HCT116 (cell line): ENCODE data around the gene MCAM. TPM values are rescaled to one million over a fixed set of nuclear protein-coding genes. Genes with fewer than 3 reads are reported as not detected.

Experiments
- ATAC-seq: fragments of 200-7000 bp; cut with Tn5 transposase; 2 replicates; pipeline ENCODE4 v1.9.1; 2020; ENCODE audit warnings: mild to moderate bottlenecking, moderate library complexity
- BruUV-seq: library from RNA; stranded (reverse); fragments of 400-500 nt; replicated peaks from 2 replicates; lab custom pipeline; 2021; lab: Mats Ljungman, UMichigan
- CTCF ChIA-PET: fragments of 300-600 bp; sonication (Branson Sonifier 250); formaldehyde crosslinking; loops from one replicate; lab custom pipeline; 2021; ENCODE audit warnings: antibody characterized with exemption; lab: Charles Lee
- POLR2A ChIA-PET: fragments of 300-600, 350-600 bp; sonication (Branson Sonifier 250); formaldehyde crosslinking; loops from one replicate; lab custom pipeline; 2021; ENCODE audit warnings: antibody characterized with exemption; lab: Charles Lee
- RAD21 ChIA-PET, 2 experiments: fragments of 300-600 bp; sonication (Branson Sonifier 250); formaldehyde crosslinking; loops; one replicate each; lab custom pipeline; 2023; ENCODE audit warnings: low total read pairs in 2 of 2; ENCODE audit not compliant: uncharacterized antibody in 2 of 2, unreplicated experiment in 2 of 2, low non-redundant PET in 1 of 2; lab: Charles Lee
- DNase-seq: peaks from one replicate; pipeline ENCODE4 v3.0.0-alpha.2; 2010; ENCODE audit warnings: low read depth, low spot score
- H2AFZ ChIP-seq: fragments of 200-600 bp; shearing (Covaris generic), sonication (generic); 2 replicates; pipeline ENCODE4 v1.6.1; 2017; ENCODE audit warnings: low read depth, mixed run types, mixed read lengths, antibody characterized with exemption, low read length; ENCODE audit not compliant: poor library complexity, severe bottlenecking
- H3K27ac ChIP-seq: 2 replicates; pipeline ENCODE4 v1.5.1; 2012; ENCODE audit warnings: low read depth, low read length
- H3K27me3 ChIP-seq: fragments of 200-600 bp; sonication (generic); 2 replicates; pipeline ENCODE4 v1.6.1; 2016; ENCODE audit warnings: mixed run types, low read length, mixed read lengths; ENCODE audit not compliant: insufficient read depth
- H3K36me3 ChIP-seq, 2 experiments: fragments of 200-500 bp in 1 of 2; fragments of 200-600 bp in 1 of 2; sonication (Bioruptor generic) in 1 of 2; sonication (generic) in 1 of 2; 2 replicates each; pipeline versions ENCODE4 v1.5.1 to v1.6.1; 2014 to 2016; ENCODE audit warnings: low read length in 2 of 2, inconsistent platforms in 1 of 2, mixed read lengths in 1 of 2, mixed run types in 1 of 2; ENCODE audit not compliant: insufficient read depth in 2 of 2, control insufficient read depth in 1 of 2
- H3K4me1 ChIP-seq, 2 experiments: fragments of 200-600 bp in 1 of 2; sonication (generic) in 1 of 2; 2 replicates each; pipeline versions ENCODE4 v1.5.1 to v1.6.1; 2012 to 2017; ENCODE audit warnings: low read length in 2 of 2, inconsistent platforms in 1 of 2, mild to moderate bottlenecking in 1 of 2, mixed read lengths in 1 of 2, mixed run types in 1 of 2, moderate library complexity in 1 of 2; ENCODE audit not compliant: insufficient read depth in 2 of 2, control insufficient read depth in 1 of 2
- H3K4me2 ChIP-seq: fragments of 200-600 bp; sonication (generic); 2 replicates; pipeline ENCODE4 v1.6.1; 2017; ENCODE audit warnings: mixed run types, low read length, mixed read lengths
- H3K4me3 ChIP-seq, 2 experiments: fragments of 200-600 bp in 1 of 2; sonication (generic) in 1 of 2; replicated peaks in 1 of 2; 2 replicates each; pipeline ENCODE4 v1.5.1; 2011 to 2016; ENCODE audit warnings: low read length in 2 of 2, control low read depth in 1 of 2, low read depth in 1 of 2, mild to moderate bottlenecking in 1 of 2, mixed read lengths in 1 of 2, mixed run types in 1 of 2
- H3K79me2 ChIP-seq: fragments of 200-600 bp; sonication (generic); 2 replicates; pipeline ENCODE4 v1.6.1; 2017; ENCODE audit warnings: mild to moderate bottlenecking, mixed run types, low read length, moderate library complexity, mixed read lengths; ENCODE audit not compliant: insufficient read depth
- H3K9ac ChIP-seq: fragments of 200-600 bp; sonication (generic); 2 replicates; pipeline ENCODE4 v1.6.1; 2016; ENCODE audit warnings: low read length, mixed read lengths
- H3K9me2 ChIP-seq: fragments of 200-600 bp; sonication (generic), shearing (Covaris generic); 2 replicates; pipeline ENCODE4 v1.6.1; 2017; ENCODE audit warnings: mixed run types, mild to moderate bottlenecking, moderate library complexity; ENCODE audit not compliant: insufficient read depth
- H3K9me3 ChIP-seq, 2 experiments: fragments of 200-500 bp in 1 of 2; fragments of 200-600 bp in 1 of 2; sonication (Bioruptor generic) in 1 of 2; sonication (generic) in 1 of 2; 2 replicates each; pipeline ENCODE4 v1.6.1; 2014 to 2017; ENCODE audit warnings: low read length in 2 of 2, mixed read lengths in 2 of 2, inconsistent platforms in 1 of 2, low read depth in 1 of 2, mild to moderate bottlenecking in 1 of 2, mixed run types in 1 of 2, moderate library complexity in 1 of 2; ENCODE audit not compliant: control insufficient read depth in 1 of 2, insufficient read depth in 1 of 2
- H4K20me1 ChIP-seq: fragments of 200-600 bp; sonication (generic), shearing (Covaris generic); 2 replicates; pipeline ENCODE4 v1.6.1; 2017; ENCODE audit warnings: mixed run types, mild to moderate bottlenecking, moderate library complexity; ENCODE audit not compliant: insufficient read depth
- CBX3 ChIP-seq: IDR thresholded peaks from 2 replicates; pipeline ENCODE4 v1.6.1; 2012; ENCODE audit warnings: low read depth
- EGR1 ChIP-seq: IDR thresholded peaks from 2 replicates; pipeline ENCODE4 v1.6.1; 2012; ENCODE audit warnings: low read depth
- ELF1 ChIP-seq: IDR thresholded peaks from 2 replicates; pipeline ENCODE4 v1.6.1; 2012; ENCODE audit warnings: low read depth, borderline replicate concordance
- EZH2 ChIP-seq: fragments of 200-600 bp; sonication (generic); IDR thresholded peaks from 2 replicates; pipeline ENCODE4 v1.6.1; 2017; ENCODE audit warnings: antibody characterized with exemption, mixed run types
- POLR2A ChIP-seq: IDR thresholded peaks from 2 replicates; pipeline ENCODE4 v1.7.0; 2011; ENCODE audit warnings: borderline replicate concordance; ENCODE audit not compliant: insufficient read depth, insufficient read length; ENCODE audit errors: extremely low read depth
- POLR2AphosphoS5 ChIP-seq: IDR thresholded peaks from 2 replicates; pipeline ENCODE4 v1.6.1; 2011; ENCODE audit warnings: mild to moderate bottlenecking, low read depth, low read length, moderate library complexity
- RAD21 ChIP-seq: IDR thresholded peaks from 2 replicates; pipeline ENCODE4 v1.6.1; 2012; ENCODE audit warnings: low read depth, mild to moderate bottlenecking
- SIN3A ChIP-seq: IDR thresholded peaks from 2 replicates; pipeline ENCODE4 v1.6.1; 2012; ENCODE audit warnings: low read depth
- SRF ChIP-seq: IDR thresholded peaks from 2 replicates; pipeline ENCODE4 v1.6.1; 2012; ENCODE audit warnings: low read depth
- TCF7L2 ChIP-seq: IDR thresholded peaks from 2 replicates; pipeline ENCODE4 v1.7.0; 2011; ENCODE audit warnings: borderline replicate concordance, inconsistent platforms; ENCODE audit not compliant: insufficient read depth, insufficient read length; ENCODE audit errors: extremely low read depth
- YY1 ChIP-seq: IDR thresholded peaks from 2 replicates; pipeline ENCODE4 v1.6.1; 2011; ENCODE audit warnings: low read length, low read depth, moderate library complexity, mild to moderate bottlenecking; ENCODE audit not compliant: insufficient replicate concordance; ENCODE audit errors: extremely low read depth
- ZFX ChIP-seq: fragments of 450-650 bp; IDR thresholded peaks from 2 replicates; pipeline ENCODE4 v1.6.1; 2017
- ZNF274 ChIP-seq: fragments of 200-500 bp; sonication (Bioruptor generic); IDR thresholded peaks from 2 replicates; pipeline ENCODE4 v1.6.1; 2014; ENCODE audit warnings: mild to moderate bottlenecking, low read depth, low read length, inconsistent platforms
- intact Hi-C: fragments of 100-400 bp; cut with micrococcal nuclease; formaldehyde crosslinking; loops from 2 replicates; pipeline ENCODE4 v1.10.0; 2022
- total RNA-seq: library from RNA; stranded (reverse); gene quantifications from one replicate; pipeline ENCODE4 v1.2.1, GENCODE V29; 2021; ENCODE audit not compliant: unreplicated experiment
- TF ChIP-seq, protein P1 (sequence below): IDR thresholded peaks from 2 replicates; pipeline ENCODE4 v1.6.1; 2011; ENCODE audit warnings: mild to moderate bottlenecking, low read length, moderate library complexity; ENCODE audit not compliant: insufficient replicate concordance; ENCODE audit errors: extremely low read depth
- TF ChIP-seq, protein P2 (sequence below): IDR thresholded peaks from 2 replicates; pipeline ENCODE4 v1.6.1; 2012
- TF ChIP-seq, protein P3 (sequence below): IDR thresholded peaks from 2 replicates; pipeline ENCODE4 v1.6.1; 2012; ENCODE audit warnings: low read depth
- TF ChIP-seq, protein P4 (sequence below), 3 experiments: fragments of 200-600 bp in 1 of 3; sonication (generic) in 1 of 3; IDR thresholded peaks in 2 of 3; conservative IDR thresholded peaks in 1 of 3; 2 replicates each; pipeline ENCODE4 v1.5.1; 2012 to 2017; ENCODE audit warnings: low read depth in 2 of 3, low read length in 2 of 3, antibody characterized with exemption in 1 of 3, borderline replicate concordance in 1 of 3, control low read depth in 1 of 3, mild to moderate bottlenecking in 1 of 3, mixed read lengths in 1 of 3, mixed run types in 1 of 3, moderate library complexity in 1 of 3; ENCODE audit not compliant: insufficient read depth in 1 of 3

Gene MCAM
- total RNA-seq, 1 experiment from 2014 or later, result 17.4 TPM

DNA sequence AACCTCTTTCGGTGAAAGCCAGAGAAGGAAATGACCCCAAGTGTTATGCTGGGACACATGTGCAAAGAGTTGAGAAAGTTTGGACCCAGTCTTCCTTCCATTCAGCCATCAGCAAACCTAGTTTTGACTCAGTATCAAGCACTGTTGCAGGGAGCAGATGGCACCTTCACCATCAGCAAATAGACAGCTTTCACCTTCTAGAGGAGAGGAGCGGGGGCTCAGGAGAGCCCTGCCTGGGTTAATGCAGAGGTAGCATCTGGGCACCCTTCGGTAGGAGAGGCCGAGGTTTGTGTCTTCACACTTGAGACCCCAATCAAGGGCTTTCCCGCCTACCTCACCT, 45.8 kb upstream of the MCAM start:
- no peak overlapping the region for H3K27ac ChIP-seq

More for the DNA sequence above, 45.8 kb upstream of the MCAM start:
- Histone ChIP-seq H3K4me3 (no peak overlapping the region), H3K9me3 (no peaks in the 10 kb centered on the region), H3K79me2 (no peaks in the 10 kb centered on the region), H3K9me2 (no peaks in the 10 kb centered on the region), H4K20me1 (no peaks in the 10 kb centered on the region), H3K36me3 (peaks cover 0 to 6% of the 10 kb centered on the region in 2 experiments; a peak in 1 of 4 replicates), H3K27me3 (peaks cover 6% of the 10 kb centered on the region; the same call in 1 of the 2 replicates), H3K4me1 (peaks cover 29 to 49% of the 10 kb centered on the region in 2 experiments), H2AFZ (no peak overlapping the region), H3K9ac (no peak overlapping the region), H3K4me2 (no peak overlapping the region)
- CTCF ChIA-PET, result interaction anchor here (2.6 to 3.7 kb wide), 2 partner anchors 11 to 25 kb away, joined by 15 to 23 read pairs; no protein-coding TSS in a partner anchor
- RAD21 ChIA-PET, result no interaction called here
- ATAC-seq, result no peak
- TF ChIP-seq ZFX (no peak), ELF1 (no peak), EGR1 (no peak), TCF7L2 (no peak), SIN3A (no peak), POLR2AphosphoS5 (no peak), EZH2 (no peak), SRF (no peak), RAD21 (no peak), YY1 (no peak), ZNF274 (no peak), CBX3 (no peak), POLR2A (no peak)
- TF ChIP-seq, protein P1, sequence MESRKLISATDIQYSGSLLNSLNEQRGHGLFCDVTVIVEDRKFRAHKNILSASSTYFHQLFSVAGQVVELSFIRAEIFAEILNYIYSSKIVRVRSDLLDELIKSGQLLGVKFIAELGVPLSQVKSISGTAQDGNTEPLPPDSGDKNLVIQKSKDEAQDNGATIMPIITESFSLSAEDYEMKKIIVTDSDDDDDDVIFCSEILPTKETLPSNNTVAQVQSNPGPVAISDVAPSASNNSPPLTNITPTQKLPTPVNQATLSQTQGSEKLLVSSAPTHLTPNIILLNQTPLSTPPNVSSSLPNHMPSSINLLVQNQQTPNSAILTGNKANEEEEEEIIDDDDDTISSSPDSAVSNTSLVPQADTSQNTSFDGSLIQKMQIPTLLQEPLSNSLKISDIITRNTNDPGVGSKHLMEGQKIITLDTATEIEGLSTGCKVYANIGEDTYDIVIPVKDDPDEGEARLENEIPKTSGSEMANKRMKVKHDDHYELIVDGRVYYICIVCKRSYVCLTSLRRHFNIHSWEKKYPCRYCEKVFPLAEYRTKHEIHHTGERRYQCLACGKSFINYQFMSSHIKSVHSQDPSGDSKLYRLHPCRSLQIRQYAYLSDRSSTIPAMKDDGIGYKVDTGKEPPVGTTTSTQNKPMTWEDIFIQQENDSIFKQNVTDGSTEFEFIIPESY, result no peak
- TF ChIP-seq, protein P2, sequence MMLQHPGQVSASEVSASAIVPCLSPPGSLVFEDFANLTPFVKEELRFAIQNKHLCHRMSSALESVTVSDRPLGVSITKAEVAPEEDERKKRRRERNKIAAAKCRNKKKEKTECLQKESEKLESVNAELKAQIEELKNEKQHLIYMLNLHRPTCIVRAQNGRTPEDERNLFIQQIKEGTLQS, result no peak
- TF ChIP-seq, protein P3, sequence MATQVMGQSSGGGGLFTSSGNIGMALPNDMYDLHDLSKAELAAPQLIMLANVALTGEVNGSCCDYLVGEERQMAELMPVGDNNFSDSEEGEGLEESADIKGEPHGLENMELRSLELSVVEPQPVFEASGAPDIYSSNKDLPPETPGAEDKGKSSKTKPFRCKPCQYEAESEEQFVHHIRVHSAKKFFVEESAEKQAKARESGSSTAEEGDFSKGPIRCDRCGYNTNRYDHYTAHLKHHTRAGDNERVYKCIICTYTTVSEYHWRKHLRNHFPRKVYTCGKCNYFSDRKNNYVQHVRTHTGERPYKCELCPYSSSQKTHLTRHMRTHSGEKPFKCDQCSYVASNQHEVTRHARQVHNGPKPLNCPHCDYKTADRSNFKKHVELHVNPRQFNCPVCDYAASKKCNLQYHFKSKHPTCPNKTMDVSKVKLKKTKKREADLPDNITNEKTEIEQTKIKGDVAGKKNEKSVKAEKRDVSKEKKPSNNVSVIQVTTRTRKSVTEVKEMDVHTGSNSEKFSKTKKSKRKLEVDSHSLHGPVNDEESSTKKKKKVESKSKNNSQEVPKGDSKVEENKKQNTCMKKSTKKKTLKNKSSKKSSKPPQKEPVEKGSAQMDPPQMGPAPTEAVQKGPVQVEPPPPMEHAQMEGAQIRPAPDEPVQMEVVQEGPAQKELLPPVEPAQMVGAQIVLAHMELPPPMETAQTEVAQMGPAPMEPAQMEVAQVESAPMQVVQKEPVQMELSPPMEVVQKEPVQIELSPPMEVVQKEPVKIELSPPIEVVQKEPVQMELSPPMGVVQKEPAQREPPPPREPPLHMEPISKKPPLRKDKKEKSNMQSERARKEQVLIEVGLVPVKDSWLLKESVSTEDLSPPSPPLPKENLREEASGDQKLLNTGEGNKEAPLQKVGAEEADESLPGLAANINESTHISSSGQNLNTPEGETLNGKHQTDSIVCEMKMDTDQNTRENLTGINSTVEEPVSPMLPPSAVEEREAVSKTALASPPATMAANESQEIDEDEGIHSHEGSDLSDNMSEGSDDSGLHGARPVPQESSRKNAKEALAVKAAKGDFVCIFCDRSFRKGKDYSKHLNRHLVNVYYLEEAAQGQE, result no peak
- TF ChIP-seq, protein P4, sequence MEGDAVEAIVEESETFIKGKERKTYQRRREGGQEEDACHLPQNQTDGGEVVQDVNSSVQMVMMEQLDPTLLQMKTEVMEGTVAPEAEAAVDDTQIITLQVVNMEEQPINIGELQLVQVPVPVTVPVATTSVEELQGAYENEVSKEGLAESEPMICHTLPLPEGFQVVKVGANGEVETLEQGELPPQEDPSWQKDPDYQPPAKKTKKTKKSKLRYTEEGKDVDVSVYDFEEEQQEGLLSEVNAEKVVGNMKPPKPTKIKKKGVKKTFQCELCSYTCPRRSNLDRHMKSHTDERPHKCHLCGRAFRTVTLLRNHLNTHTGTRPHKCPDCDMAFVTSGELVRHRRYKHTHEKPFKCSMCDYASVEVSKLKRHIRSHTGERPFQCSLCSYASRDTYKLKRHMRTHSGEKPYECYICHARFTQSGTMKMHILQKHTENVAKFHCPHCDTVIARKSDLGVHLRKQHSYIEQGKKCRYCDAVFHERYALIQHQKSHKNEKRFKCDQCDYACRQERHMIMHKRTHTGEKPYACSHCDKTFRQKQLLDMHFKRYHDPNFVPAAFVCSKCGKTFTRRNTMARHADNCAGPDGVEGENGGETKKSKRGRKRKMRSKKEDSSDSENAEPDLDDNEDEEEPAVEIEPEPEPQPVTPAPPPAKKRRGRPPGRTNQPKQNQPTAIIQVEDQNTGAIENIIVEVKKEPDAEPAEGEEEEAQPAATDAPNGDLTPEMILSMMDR (IDR thresholded peaks at IDR 0.05 in 2 of 3, conservative IDR thresholded peaks at IDR 0.05 in 1 of 3; ENCODE audit: borderline replicate concordance in 1 of 3, insufficient read depth in 1 of 3, low read depth in 2 of 3, low read length in 2 of 3), result no peak
- DNase-seq, result no peak
- intact Hi-C loops, result no loop called here
- POLR2A ChIA-PET, result no interaction called here
- no TSS peak for BruUV-seq
